ENCODE measurements around the gene TMEM14C.

Gene TMEM14C

GRCh38 chr6:10771371-10771894 lies 48.6 kb downstream of the TMEM14C start:
- no peak for DNase-seq

GRCh38 chr6:10778230-10778629 lies 55.4 kb downstream of the TMEM14C start:
- DNase-seq, result no peak

GRCh38 chr6:10779076-10779475 lies 56.2 kb downstream of the TMEM14C start:
- no peak for DNase-seq
